Sigmoid colon (tissue), 4 donors: Measurements from ENCODE around the gene GIGYF2.

Experiments
- EP300 ChIP-seq, 4 donors: sonication (generic); formaldehyde crosslinking; IDR thresholded peaks; one replicate each; pipeline ENCODE4 v1.6.1; 2017; ENCODE audit warnings: antibody characterized with exemption in 4 of 4
- POLR2A ChIP-seq, 2 donors: fragments of 450-650 bp; IDR thresholded peaks; one replicate each; pipeline ENCODE4 v1.6.1; 2016; ENCODE audit warnings: antibody characterized with exemption in 2 of 2, mild to moderate bottlenecking in 2 of 2, moderate library complexity in 2 of 2
- POLR2AphosphoS5 ChIP-seq, 4 donors: sonication (generic); formaldehyde crosslinking; IDR thresholded peaks; one replicate each; pipeline ENCODE4 v1.6.1; 2017; ENCODE audit warnings: antibody characterized with exemption in 4 of 4
- TF ChIP-seq, protein P1 (sequence below), 4 experiments: fragments of 450-650 bp in 3 of 4; fragments of 200-600 bp in 1 of 4; IDR thresholded peaks; one replicate each; pipeline ENCODE4 v1.5.1; 2016 to 2019; ENCODE audit warnings: antibody characterized with exemption in 4 of 4, mild to moderate bottlenecking in 3 of 4, moderate library complexity in 2 of 4

- no peak for TF ChIP-seq POLR2A (IDR thresholded peaks at IDR 0.05)
- TF ChIP-seq, protein P1, sequence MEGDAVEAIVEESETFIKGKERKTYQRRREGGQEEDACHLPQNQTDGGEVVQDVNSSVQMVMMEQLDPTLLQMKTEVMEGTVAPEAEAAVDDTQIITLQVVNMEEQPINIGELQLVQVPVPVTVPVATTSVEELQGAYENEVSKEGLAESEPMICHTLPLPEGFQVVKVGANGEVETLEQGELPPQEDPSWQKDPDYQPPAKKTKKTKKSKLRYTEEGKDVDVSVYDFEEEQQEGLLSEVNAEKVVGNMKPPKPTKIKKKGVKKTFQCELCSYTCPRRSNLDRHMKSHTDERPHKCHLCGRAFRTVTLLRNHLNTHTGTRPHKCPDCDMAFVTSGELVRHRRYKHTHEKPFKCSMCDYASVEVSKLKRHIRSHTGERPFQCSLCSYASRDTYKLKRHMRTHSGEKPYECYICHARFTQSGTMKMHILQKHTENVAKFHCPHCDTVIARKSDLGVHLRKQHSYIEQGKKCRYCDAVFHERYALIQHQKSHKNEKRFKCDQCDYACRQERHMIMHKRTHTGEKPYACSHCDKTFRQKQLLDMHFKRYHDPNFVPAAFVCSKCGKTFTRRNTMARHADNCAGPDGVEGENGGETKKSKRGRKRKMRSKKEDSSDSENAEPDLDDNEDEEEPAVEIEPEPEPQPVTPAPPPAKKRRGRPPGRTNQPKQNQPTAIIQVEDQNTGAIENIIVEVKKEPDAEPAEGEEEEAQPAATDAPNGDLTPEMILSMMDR (IDR thresholded peaks at IDR 0.05): no peak
- TF ChIP-seq POLR2AphosphoS5 (IDR thresholded peaks at IDR 0.05): no peak
- no peak for TF ChIP-seq EP300 (IDR thresholded peaks at IDR 0.05)
Observed at GRCh38 chr2:232779465-232779864, 82.3 kb downstream of the GIGYF2 start.
